Peyer's patch (tissue), 4 donors: ENCODE measurements around the gene TDRD10. TPM values are rescaled to one million over a fixed set of nuclear protein-coding genes. Genes with fewer than 3 reads are reported as not detected.
A peak's percentile ranks its signal among the peaks of the same experiment; 100 is the strongest.

Source experiments
- DNase-seq, 3 donors: peaks; one replicate each; pipeline ENCODE4 v3.0.0-alpha.2; 2017 to 2019
- H3K27ac ChIP-seq, 4 donors: fragments of 200-600 bp; sonication (generic); one replicate each; pipeline ENCODE4 v1.5.1; 2016 to 2019
- H3K27me3 ChIP-seq, 2 donors: fragments of 200-600 bp; sonication (generic); one replicate each; pipeline ENCODE4 v1.5.1; 2019
- H3K36me3 ChIP-seq, 3 donors: fragments of 200-600 bp; sonication (generic); one replicate each; pipeline ENCODE4 v1.5.1; 2016 to 2019
- H3K4me1 ChIP-seq, 4 donors: fragments of 200-600 bp; sonication (generic); one replicate each; pipeline ENCODE4 v1.5.1; 2016 to 2019
- H3K4me3 ChIP-seq, 4 donors: fragments of 200-600 bp; sonication (generic); 1 replicate in 3 of 4; 2 replicates in 1 of 4; pipeline ENCODE4 v1.5.1; 2016 to 2019; ENCODE audit warnings: mild to moderate bottlenecking in 1 of 4
- H3K9me3 ChIP-seq, 4 donors: fragments of 200-600 bp; sonication (generic); one replicate each; pipeline ENCODE4 v1.5.1; 2016 to 2019; ENCODE audit warnings: mild to moderate bottlenecking in 1 of 4
- POLR2A ChIP-seq, 2 donors: fragments of 450-650 bp; IDR thresholded peaks; one replicate each; pipeline ENCODE4 v1.5.1; 2017; ENCODE audit warnings: antibody characterized with exemption in 2 of 2, mild to moderate bottlenecking in 2 of 2, moderate library complexity in 2 of 2
- total RNA-seq, 4 donors: library from RNA; depleted of rRNA; stranded (reverse); fragments of >200 nt; gene quantifications; one replicate each; pipeline ENCODE4 v1.1.0, GENCODE V29; 2016
- TF ChIP-seq, protein P1 (sequence below), 6 experiments: fragments of 450-650 bp in 4 of 6; fragments of 200-600 bp in 2 of 6; sonication (generic) in 1 of 6; IDR thresholded peaks; one replicate each; pipeline ENCODE4 v1.5.1; 2017 to 2019; ENCODE audit warnings: antibody characterized with exemption in 6 of 6, mild to moderate bottlenecking in 3 of 6, moderate library complexity in 1 of 6

The TDRD10 gene
- total RNA-seq, 4 donors from 2014 or later, result 0.53 to 3.5 (median 1.6) TPM; not detected in 1

DNA sequence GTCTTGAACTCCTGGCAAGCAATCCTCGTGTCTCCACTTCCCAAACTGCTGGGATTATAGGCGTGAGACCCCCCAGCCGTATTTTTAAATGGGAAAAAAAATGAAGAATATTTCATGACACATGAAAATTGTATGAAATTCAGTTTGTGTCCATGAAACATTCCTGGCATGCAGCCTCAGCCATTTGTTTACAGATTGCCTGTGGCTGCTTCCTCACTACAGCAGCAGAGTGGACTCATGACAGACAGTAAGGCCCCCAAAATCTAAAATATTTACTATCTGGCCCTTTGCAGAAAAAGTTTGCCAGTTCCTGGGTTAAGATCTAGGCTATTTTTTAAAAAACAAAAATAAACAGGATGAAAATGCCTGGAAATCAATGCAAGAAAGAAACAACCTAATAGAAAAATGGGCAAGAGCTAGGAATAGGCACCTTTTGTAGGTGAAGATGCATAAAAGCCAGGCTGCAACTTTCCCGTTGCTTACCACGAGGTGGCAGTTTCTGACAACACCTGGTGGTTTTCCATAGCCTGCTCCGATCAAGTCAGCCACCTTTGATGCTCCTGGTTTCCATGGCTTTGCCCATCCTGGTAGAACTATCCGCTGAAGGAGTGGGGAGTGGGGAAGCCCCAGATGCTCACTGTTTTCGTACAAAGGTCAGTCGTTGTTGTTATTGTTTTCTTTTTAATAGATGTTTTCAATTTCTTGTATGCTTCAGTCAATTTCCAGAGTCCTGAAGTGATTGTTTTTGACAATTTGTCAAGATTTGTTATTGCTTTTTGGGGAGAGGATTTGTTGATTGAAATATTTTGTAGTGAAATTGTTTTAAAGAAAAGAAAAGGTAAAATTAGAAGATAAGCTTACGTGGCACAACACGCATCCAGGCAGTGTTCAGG is 32.2 kb downstream of the TDRD10 start:
- peak in 1 of 3 donors; percentile 73 for DNase-seq
- no peak for TF ChIP-seq POLR2A (IDR thresholded peaks at IDR 0.05)
- TF ChIP-seq, protein P1, sequence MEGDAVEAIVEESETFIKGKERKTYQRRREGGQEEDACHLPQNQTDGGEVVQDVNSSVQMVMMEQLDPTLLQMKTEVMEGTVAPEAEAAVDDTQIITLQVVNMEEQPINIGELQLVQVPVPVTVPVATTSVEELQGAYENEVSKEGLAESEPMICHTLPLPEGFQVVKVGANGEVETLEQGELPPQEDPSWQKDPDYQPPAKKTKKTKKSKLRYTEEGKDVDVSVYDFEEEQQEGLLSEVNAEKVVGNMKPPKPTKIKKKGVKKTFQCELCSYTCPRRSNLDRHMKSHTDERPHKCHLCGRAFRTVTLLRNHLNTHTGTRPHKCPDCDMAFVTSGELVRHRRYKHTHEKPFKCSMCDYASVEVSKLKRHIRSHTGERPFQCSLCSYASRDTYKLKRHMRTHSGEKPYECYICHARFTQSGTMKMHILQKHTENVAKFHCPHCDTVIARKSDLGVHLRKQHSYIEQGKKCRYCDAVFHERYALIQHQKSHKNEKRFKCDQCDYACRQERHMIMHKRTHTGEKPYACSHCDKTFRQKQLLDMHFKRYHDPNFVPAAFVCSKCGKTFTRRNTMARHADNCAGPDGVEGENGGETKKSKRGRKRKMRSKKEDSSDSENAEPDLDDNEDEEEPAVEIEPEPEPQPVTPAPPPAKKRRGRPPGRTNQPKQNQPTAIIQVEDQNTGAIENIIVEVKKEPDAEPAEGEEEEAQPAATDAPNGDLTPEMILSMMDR (IDR thresholded peaks at IDR 0.05), result peak in 4 of 6 experiments; percentile 31 to 69 (median 63)
- Histone ChIP-seq H3K36me3 (no peaks in the 10 kb centered on the region), H3K27ac (no peak overlapping the region), H3K9me3 (no peaks in the 10 kb centered on the region), H3K4me1 (no peaks in the 10 kb centered on the region), H3K4me3 (no peak overlapping the region), H3K27me3 (no peaks in the 10 kb centered on the region)

DNA sequence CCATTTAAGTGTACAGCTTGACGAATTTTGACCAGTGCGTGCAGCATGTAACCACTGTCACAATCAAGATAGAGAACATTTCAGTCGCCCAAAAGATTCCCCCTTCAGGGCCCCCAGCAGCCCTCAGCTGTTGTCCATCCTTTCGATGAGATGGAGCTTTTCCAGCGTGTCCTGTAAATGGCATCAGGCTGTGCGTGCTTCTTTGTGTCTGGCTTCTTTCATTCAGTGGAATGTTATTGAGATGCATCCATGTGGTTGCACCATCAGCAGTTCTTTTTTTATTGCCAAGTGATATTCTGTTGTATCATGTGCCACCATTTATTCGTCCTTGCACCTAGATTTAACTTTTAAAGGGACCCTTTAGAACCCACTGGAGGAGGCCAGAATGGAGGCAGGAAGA is 34.6 kb downstream of the TDRD10 start:
- no peaks in the 10 kb centered on the region for H3K4me1 ChIP-seq
- no peak overlapping the region for H3K4me3 ChIP-seq
- H3K27me3 ChIP-seq, result no peaks in the 10 kb centered on the region
- H3K9me3 ChIP-seq, result no peaks in the 10 kb centered on the region
- TF ChIP-seq, protein P1 (IDR thresholded peaks at IDR 0.05), result no peak
- TF ChIP-seq POLR2A (IDR thresholded peaks at IDR 0.05), result no peak
- no peaks in the 10 kb centered on the region for H3K36me3 ChIP-seq
- DNase-seq, result no peak
- no peak overlapping the region for H3K27ac ChIP-seq

DNA sequence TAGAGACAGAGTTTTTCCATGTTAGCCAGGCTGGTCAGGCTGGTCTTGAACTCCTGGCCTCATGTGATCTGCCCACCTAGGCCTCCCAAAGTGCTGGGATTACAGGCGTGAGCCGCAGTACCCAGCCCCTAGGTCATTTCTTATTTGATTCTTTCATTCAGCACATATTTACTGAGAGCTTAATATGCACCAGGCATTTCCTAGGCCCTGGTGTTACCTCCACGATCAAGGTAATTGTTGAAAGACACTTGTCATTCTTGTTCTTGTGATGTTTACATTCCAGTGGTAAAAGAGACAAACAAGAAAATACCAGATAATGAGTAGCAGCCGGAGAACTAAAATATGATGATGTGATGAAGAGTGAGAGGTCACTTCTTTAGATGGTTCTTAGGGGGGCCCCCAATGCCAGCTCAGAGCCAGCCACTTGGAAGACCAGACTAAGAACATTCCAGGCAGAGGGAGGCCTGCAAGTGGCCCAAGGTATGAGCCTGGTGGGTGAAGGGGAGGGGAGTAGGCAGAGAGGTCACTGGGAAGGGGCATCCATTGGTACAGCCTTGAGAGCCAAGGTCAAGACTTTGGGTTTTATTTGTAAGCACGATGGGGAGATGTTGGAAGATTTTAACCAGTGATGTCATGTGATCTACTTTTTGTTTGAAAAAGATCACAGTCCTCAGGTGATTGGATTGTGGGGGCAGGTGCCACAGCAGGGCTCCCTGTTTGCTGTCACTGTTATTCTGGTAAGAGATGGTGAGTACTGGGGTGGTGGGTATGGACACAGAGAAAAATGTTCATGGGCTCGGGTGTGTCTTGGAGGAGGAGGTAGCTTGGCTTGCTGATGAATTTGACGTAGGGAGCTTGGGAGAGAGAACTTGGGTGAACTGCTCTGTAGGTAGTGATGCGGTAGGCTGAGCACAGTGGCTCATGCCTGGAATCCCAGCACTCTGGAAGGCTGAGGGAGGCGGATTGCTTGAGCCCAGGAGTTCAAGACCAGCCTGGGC is 37.8 kb downstream of the TDRD10 start:
- no peak overlapping the region for H3K4me3 ChIP-seq
- no peaks in the 10 kb centered on the region for H3K4me1 ChIP-seq
- H3K27me3 ChIP-seq, result no peaks in the 10 kb centered on the region
- H3K27ac ChIP-seq, result no peak overlapping the region
- no peak for DNase-seq
- TF ChIP-seq, protein P1 (IDR thresholded peaks at IDR 0.05), result no peak
- no peak for TF ChIP-seq POLR2A (IDR thresholded peaks at IDR 0.05)
- H3K36me3 ChIP-seq, result no peaks in the 10 kb centered on the region
- no peaks in the 10 kb centered on the region for H3K9me3 ChIP-seq

DNA sequence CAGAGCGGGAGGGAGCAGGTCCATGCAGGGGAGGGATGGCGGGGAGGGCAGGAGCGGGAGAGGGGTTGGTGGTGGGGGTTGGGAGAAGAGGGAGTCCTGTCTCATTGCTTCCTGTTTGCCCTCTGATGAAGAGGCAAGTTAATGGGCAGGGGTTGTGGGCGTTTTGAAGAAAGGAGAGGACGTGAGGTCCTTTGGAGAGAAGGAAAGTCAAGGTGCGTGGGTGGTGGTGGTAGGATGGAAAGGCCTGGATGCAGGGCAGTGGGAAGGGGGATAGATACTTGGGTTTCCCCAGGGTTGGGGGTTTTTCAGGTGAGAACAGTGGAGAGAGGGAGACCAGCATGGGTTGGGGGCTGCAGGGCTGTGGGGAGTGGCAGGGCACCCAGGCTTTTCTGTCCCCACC is 39.2 kb downstream of the TDRD10 start:
- no peak overlapping the region for H3K27ac ChIP-seq
- no peak for DNase-seq
- no peaks in the 10 kb centered on the region for H3K27me3 ChIP-seq
- H3K4me3 ChIP-seq, result no peak overlapping the region
- H3K4me1 ChIP-seq, result no peaks in the 10 kb centered on the region
- no peak for TF ChIP-seq POLR2A (IDR thresholded peaks at IDR 0.05)
- TF ChIP-seq, protein P1 (IDR thresholded peaks at IDR 0.05), result no peak
- H3K9me3 ChIP-seq, result no peaks in the 10 kb centered on the region
- no peaks in the 10 kb centered on the region for H3K36me3 ChIP-seq

DNA sequence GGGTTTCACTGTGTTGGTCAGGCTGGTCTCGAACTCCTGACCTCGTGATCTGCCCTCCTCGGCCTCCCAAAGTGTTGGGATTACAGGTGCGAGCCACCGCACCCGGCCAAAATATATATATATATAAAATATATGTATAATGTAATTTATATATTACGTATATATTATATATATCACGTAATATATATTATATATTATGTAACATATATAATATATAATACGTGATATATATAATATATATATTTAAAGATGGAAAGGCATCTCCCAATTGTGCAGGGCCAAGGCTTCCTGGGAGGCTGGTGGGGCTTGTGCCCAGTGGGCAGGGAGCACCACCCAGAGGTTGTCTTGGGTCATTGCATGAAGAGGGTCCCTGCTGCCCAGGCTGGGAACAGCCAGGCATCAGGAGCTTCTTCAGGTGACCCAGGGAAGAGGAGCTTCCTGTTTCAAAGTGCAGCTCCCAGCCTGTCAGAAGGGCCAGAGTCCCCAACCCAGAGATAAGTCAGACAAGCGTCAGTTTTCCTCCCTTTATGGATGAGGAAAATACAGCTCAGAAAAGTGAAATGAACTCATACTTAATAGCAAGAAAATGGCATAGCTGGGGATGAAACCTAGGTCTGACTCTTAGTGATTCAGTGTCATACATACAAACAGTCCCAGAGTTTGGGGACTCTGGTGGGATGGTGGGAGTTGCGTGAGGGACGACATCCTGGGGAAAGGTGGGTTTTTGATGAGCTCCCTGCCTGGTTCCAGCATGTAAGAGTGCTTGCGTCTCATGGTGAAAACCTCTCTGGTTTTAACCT is 44.4 kb downstream of the TDRD10 start:
- Histone ChIP-seq H3K4me1 (peaks cover 0 to 16% (median 0%) of the 10 kb centered on the region in 4 donors), H3K27ac (peak overlapping the region in 1 of 4 donors; percentile 44), H3K27me3 (no peaks in the 10 kb centered on the region)

More for the DNA sequence above, 44.4 kb downstream of the TDRD10 start:
- peak; percentile 47 to 75 (median 71) for DNase-seq
- Histone ChIP-seq H3K9me3 (no peaks in the 10 kb centered on the region), H3K4me3 (no peak overlapping the region), H3K36me3 (peaks cover 0 to 28% (median 0%) of the 10 kb centered on the region in 3 donors)
- TF ChIP-seq, protein P1 (IDR thresholded peaks at IDR 0.05), result peak; percentile 50 to 74 (median 68)
- TF ChIP-seq POLR2A (IDR thresholded peaks at IDR 0.05), result no peak
